ENCODE data around the gene OMA1. TPM values are rescaled to one million over a fixed set of nuclear protein-coding genes. Genes with fewer than 3 reads are reported as not detected.
"Not testable (repeated sequence)": the region's sequence is repeated elsewhere in the genome, so short reads cannot be mapped to it uniquely, and the experiment has no call there.

Gene OMA1
- total RNA-seq, 1 experiment from 2014 or later: 51.2 TPM

DNA sequence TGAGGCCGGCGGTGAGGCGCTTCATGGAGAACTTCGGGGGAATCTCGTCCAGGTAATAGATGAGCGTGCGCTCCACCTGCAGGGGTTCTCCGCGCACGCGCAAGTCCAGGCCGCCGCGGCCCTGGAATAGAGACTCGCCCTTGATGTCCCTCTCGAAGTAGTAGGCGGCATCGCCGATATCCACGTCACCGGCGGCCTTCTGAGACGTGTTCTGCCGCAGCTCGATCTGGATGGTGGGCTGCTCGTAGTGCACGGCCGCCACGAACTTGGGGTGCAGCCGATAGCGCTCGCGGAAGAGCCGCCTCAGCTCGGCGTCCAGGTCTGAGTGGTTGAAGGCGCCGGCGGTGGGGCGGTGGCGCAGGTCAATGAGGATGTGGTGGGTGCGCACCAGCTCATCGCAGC is 29.8 kb upstream of the OMA1 start:
- DNase-seq (ENCODE audit: low read depth, low spot score): no peak
- in situ Hi-C loops (cut with HindIII; ENCODE audit: low pct_unique_long_range_greater_than_20kb, low sequenced_read_pairs): no loop called here

- no peak for DNase-seq (ENCODE audit: low read depth, low spot score)
- in situ Hi-C loops (cut with HindIII; ENCODE audit: low pct_unique_long_range_greater_than_20kb, low sequenced_read_pairs): no loop called here
These were observed 29.2 kb upstream of the OMA1 start for GRCh38 chr1:58575551-58576324.

GRCh38 chr1:58574816-58575215 is 28.3 kb upstream of the OMA1 start:
- no peak for DNase-seq (ENCODE audit: low read depth, low spot score)
- in situ Hi-C loops (cut with HindIII; ENCODE audit: low pct_unique_long_range_greater_than_20kb, low sequenced_read_pairs): no loop called here

DNA sequence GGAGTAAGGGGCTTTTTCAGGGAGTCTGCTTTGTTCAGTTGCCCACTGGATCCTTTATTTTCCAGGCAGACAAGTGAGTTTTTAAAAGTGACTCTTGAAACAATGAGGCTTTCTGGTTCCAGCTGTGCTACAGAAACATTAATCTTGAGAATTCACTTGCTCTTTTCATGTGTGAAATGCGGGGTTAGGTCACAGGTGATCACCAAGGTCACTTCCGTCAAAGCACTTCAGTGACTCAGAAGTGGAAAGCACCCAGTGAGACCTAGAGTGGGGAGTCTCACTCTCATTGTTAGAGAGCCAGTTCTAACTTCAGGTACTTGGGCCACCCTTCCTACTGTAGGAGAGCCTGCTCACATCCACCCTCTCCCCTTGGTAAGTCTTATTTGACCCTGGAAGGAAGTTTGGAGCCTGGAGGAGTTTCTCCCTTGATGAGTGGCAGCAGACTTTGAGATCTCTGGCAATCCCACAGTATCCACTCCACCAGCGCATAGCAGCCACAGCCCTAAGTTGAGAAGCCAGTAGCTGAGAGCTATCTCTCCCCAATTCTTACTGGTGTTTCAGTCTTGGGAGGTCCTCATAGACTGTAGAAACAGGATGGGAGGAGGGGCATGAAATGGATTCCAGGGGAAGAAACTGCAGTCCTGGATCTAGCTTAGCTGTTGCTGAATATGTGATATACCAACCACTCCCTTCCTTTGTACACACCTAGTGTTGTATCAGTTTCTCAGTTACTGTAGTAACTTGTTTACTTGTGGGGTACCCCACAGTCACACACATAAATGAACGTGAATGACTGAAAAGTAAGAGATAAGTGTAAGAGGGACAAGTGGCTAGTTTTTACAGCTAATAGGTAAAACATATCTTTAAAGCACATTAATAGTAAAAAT is 27.4 kb upstream of the OMA1 start:
- DNase-seq (ENCODE audit: low read depth, low spot score): no peak
- in situ Hi-C loops (cut with HindIII; ENCODE audit: low pct_unique_long_range_greater_than_20kb, low sequenced_read_pairs): no loop called here

DNA sequence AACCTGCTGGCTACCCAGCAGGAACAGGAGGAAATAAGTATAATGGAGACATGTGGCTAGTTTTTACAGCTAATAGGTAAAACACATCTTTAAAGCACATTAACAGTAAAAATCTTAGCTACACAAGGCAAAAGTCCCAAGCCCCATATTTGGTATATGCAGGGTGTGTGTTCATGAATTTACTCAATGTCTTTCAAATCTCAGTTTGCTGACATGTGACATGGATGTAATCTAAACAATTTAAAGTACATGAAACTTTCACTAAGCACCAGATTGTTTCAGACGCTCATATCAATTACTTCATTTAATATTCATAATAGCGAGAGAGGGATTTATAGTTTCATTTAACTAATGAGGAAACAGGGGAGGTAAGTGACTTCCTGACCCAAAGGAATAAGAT is 26.6 kb upstream of the OMA1 start:
- in situ Hi-C loops (cut with HindIII; ENCODE audit: low pct_unique_long_range_greater_than_20kb, low sequenced_read_pairs): no loop called here
- DNase-seq (ENCODE audit: low read depth, low spot score): no peak

GRCh38 chr1:58572690-58573089 is 26.2 kb upstream of the OMA1 start:
- DNase-seq (ENCODE audit: low read depth, low spot score): no peak
- in situ Hi-C loops (cut with HindIII; ENCODE audit: low pct_unique_long_range_greater_than_20kb, low sequenced_read_pairs): no loop called here

DNA sequence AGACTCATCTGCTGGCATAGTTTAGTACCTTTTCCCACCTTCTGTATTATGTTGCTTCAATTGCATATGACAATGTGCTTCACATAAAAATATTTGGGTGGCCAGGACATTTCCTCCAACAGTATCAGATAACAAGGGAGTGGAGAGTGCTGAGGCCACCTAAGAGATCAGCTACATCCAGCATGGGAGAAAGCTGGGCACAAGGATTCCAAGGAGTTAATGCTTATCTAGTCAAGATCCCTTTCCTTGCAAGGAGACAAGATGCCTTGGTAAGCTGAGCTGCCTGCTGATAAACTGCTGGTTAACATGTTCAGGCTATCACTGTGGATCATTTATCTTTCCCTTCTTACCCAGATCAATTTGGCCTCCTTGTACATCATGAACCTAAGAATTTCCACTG is 25.1 kb upstream of the OMA1 start:
- no peak for DNase-seq (ENCODE audit: low read depth, low spot score)
- in situ Hi-C loops (cut with HindIII; ENCODE audit: low pct_unique_long_range_greater_than_20kb, low sequenced_read_pairs): no loop called here

DNA sequence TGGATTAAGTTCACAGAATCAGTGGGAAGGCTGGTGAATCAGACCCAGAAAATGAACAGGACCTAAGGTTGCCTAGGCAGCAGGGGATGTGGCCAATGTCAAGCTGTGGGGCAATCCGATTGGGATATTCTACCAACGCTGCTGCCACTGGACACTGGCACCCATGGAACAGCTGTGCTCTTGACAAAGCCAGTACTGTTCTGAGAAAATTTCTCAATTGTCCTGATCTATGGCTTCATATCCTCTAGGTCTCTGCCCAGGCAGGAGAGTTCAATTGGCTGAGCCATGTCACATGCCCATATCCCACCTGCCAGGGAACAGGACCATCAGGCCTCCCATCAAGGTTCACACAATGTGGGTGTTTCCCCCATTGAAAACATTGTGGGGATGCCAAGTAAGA is 24.3 kb upstream of the OMA1 start:
- in situ Hi-C loops (cut with HindIII; ENCODE audit: low pct_unique_long_range_greater_than_20kb, low sequenced_read_pairs): no loop called here
- DNase-seq (ENCODE audit: low read depth, low spot score): peak; percentile 5

DNA sequence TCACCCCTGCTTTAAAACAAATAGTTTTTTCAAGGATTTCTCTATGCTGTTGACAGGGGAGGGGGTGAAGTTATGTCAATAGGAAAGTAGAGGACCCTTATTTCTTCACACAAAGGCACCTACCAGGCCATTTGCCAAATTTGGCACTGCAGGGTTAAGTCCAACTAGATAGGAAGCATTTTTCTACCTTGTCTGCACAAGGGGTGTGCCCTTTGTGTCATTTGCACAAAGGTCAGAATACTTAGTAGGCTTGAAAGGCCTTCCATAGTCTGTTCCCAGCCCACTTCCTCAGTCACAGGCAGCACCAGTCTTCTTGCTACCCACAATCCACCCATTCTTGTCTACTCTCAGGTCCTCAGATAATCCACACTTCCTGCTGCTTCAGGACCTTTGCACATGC is 23.6 kb upstream of the OMA1 start:
- DNase-seq (ENCODE audit: low read depth, low spot score): no peak
- in situ Hi-C loops (cut with HindIII; ENCODE audit: low pct_unique_long_range_greater_than_20kb, low sequenced_read_pairs): no loop called here

DNA sequence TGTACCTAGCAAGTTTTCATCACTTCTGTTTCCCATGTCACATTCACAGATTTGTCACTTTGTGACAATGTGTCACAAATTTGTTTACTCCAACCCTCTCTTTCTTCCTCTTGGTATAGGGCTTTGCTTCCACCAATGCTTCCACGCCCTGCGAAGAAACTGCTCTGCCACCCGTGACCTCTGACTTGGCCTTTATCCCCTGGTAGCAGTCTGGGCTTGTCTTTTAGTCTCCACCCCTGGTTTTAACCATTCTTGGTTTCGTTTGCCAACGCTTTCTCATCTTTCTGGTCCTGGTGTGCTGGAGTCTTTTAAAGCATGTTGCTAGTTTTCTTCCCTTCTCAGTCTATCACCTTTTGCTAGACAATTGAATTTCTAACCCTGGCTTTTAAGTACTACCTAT is 22.4 kb upstream of the OMA1 start:
- no peak for DNase-seq (ENCODE audit: low read depth, low spot score)
- in situ Hi-C loops (cut with HindIII; ENCODE audit: low pct_unique_long_range_greater_than_20kb, low sequenced_read_pairs): no loop called here

DNA sequence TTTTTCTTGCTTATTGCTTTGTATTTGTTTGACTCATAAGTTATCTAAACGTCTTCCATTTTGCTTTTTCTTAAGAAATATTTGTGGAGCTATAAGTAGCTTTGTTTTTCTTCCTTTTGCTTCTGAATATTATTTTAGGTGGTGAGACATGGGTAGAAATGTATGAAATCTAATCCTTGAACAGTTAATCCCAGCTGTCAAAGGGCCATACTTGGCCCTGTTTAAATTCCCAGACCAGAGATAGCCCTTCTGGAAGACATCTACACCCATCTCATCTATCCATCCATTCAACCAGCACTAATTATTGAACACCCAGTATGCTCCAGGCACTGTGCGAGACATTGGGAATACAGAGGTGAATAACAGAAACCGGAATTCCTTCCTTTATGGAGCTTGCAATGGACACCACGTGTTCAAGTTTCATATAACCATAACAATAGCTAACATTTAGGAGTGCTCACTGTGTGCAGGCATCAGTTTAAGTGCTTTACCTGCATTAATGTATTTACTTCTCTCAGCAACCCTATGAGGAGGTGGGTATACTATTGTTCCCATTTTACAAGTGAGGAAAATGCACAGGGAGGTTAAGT is 21.8 kb upstream of the OMA1 start:
- in situ Hi-C loops (cut with HindIII; ENCODE audit: low pct_unique_long_range_greater_than_20kb, low sequenced_read_pairs): no loop called here
- DNase-seq (ENCODE audit: low read depth, low spot score): no peak

GRCh38 chr1:58566339-58566738 is 19.8 kb upstream of the OMA1 start:
- no peak for DNase-seq (ENCODE audit: low read depth, low spot score)
- in situ Hi-C loops (cut with HindIII; ENCODE audit: low pct_unique_long_range_greater_than_20kb, low sequenced_read_pairs): no loop called here

- in situ Hi-C loops (cut with HindIII; ENCODE audit: low pct_unique_long_range_greater_than_20kb, low sequenced_read_pairs); DNase-seq (ENCODE audit: low read depth, low spot score): not testable (repeated sequence)
These were observed 17.2 kb upstream of the OMA1 start for GRCh38 chr1:58563715-58564114.

GRCh38 chr1:58561633-58562032 is 15.1 kb upstream of the OMA1 start:
- in situ Hi-C loops (cut with HindIII; ENCODE audit: low pct_unique_long_range_greater_than_20kb, low sequenced_read_pairs): no loop called here
- DNase-seq (ENCODE audit: low read depth, low spot score): no peak

DNA sequence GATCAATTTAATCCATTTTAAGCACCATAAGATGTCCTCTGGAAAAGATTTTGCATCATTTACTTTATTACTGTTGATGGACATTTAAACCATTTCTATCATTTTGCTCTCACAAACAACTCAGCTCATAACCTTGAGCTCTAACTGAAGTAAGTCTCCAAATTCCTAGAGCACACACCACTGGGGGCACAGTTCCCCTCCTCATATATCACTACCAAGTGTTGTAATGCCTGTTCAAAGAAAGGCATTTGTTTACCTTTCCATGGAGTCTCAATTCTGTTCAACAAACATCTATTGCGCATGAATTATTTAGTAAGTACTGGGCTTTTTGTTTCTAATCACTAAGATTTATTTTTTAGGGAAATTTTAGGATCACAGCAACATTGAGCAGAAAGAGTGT is 8.9 kb upstream of the OMA1 start:
- in situ Hi-C loops (cut with HindIII; ENCODE audit: low pct_unique_long_range_greater_than_20kb, low sequenced_read_pairs): no loop called here
- no peak for DNase-seq (ENCODE audit: low read depth, low spot score)

DNA sequence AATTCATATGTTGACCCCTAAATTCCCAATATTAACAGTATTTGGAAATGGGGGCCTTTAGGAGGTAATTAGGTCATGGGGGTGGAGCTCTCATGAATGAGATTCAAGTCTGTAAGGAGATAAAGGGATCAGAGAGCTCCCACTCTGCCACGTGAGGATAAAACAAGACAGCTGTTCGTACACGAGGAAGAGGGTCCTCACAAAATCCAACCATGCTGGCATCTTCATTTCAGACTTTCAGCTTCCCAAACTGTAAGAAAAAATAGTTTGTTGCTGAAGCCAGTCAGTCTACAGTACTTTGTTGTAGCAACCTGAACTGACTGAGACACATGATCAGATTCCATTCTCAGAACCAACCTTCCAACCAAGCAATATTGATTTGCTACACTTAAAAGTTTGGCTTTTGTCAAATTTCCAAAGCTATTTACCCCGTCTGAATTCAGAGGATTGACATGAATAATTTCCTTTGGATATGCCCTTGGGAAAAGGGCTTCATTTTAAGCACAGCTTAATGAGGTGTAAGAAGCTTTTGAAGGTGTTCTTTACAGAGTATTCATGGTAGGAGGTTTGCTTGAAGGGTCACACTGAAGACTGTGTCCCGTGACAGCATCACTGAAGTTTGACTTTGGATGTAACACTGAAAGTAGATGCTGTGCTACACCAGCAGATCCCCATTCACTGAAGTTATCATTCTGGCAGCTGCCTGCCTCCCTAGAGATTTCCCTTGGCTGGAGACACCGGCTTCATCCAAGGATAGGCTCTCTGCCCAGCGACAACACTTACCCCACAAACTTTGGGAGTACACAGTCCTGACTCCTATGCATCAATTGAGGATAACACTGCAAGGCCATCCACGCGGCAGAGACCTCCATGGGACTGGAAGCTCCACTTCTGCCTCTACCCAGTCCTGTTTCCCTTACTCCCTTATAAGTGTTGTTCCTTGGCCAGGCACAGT is 4.9 kb upstream of the OMA1 start:
- DNase-seq (ENCODE audit: low read depth, low spot score): no peak
- in situ Hi-C loops (cut with HindIII; ENCODE audit: low pct_unique_long_range_greater_than_20kb, low sequenced_read_pairs): no loop called here

DNA sequence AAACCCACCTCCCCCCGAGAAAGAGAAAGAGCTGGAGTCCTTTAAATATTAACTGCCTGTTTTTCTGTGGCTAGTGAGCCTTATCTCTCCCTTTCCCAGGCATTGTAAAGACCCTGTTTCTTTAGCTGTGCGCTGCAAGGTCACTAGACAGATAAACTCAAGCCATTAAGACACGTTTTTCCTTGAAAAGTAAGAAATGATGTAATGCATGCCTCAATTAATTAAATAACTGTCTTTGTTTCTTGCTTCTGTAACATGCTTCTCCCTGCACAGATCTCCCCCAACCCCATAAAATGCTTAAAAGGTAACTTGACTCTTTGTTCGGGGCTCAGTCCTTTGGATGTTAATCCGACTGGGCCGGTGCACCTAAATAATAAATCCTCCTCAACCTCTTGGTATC is 2.8 kb upstream of the OMA1 start:
- in situ Hi-C loops (cut with HindIII; ENCODE audit: low pct_unique_long_range_greater_than_20kb, low sequenced_read_pairs): not testable (repeated sequence)

DNA sequence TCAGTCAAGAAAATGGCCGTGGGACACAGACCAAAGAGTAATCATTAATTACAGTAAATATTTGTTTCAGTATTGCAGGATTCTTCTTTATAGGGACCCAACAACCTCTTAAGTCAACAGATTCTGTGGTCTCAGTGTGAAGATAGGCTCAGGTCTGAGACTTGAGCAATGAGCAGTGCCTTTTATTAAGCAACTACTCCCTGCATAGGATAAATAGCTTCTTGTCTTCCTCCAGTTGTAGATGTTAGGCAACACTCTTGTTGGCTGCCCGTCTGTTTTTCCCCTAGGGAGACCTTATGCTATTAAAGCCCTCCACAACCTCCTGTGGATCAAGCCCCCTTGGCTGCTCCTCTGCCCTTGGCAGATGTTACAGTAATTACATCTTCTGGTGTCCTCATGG is 1.8 kb upstream of the OMA1 start:
- DNase-seq (ENCODE audit: low read depth, low spot score): peak; percentile 8
- in situ Hi-C loops (cut with HindIII; ENCODE audit: low pct_unique_long_range_greater_than_20kb, low sequenced_read_pairs): no loop called here

More for the DNA sequence above, 2.8 kb upstream of the OMA1 start:
- DNase-seq (ENCODE audit: low read depth, low spot score): not testable (repeated sequence)

All from SK-MEL-5 (cell line).